GM12801 (cell line): ENCODE data around the gene OR5F1.

Experiments used
- TF ChIP-seq, protein P1 (sequence below): IDR thresholded peaks from one replicate; pipeline ENCODE4 v1.5.1; 2011; ENCODE audit warnings: control low read depth; ENCODE audit not compliant: insufficient read length; ENCODE audit errors: extremely low read depth

The OR5F1 gene

DNA sequence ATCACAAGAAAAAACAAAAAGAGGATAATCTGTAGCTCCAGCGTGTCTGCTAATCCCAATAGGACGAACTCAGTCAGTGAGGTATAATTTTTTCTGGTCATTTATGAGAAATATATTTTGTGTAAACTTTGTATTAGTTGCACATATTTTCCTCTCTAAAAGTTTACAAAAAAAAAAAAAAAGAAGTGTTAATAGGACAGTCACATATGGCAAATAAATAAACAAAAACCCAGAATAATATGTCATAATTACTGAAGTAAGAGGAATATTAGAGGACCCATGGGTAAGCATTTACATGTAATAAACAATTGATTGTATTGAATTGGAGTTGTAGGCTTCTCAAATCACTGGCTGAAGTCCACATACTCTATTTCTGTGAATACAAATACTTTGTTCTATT, at the start of gene OR5F1:
TSS of gene OR5F1 (minus strand) at position 101 of the 400 bp plus-strand sequence. CDS start at position 101, 0 bp downstream.
- TF ChIP-seq, protein P1, sequence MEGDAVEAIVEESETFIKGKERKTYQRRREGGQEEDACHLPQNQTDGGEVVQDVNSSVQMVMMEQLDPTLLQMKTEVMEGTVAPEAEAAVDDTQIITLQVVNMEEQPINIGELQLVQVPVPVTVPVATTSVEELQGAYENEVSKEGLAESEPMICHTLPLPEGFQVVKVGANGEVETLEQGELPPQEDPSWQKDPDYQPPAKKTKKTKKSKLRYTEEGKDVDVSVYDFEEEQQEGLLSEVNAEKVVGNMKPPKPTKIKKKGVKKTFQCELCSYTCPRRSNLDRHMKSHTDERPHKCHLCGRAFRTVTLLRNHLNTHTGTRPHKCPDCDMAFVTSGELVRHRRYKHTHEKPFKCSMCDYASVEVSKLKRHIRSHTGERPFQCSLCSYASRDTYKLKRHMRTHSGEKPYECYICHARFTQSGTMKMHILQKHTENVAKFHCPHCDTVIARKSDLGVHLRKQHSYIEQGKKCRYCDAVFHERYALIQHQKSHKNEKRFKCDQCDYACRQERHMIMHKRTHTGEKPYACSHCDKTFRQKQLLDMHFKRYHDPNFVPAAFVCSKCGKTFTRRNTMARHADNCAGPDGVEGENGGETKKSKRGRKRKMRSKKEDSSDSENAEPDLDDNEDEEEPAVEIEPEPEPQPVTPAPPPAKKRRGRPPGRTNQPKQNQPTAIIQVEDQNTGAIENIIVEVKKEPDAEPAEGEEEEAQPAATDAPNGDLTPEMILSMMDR, result no peak

DNA sequence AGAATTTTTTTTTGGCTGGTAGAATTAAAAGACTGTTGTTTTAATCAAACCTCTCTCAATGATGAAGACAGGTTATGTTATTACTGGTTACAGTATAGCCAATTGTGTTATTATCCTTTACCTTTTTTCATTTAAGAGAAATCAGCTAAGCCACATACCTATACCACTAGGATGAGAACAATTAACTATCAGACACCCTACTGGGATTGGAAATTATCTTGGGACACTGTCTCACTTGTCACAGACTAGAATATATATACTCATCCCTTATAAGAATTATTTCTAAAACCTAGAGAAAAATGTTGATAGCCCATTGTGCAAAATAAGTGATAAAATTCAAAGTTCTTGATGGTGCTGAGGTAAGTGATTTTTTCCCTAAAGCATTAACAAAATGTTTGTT, 32.9 kb upstream of the OR5F1 start, which contains the start of gene OR5AS1:
TSS of gene OR5AS1 (plus strand) at position 301 of the 400 bp plus-strand sequence. CDS start 2,765 bp downstream, outside the sequence.
- TF ChIP-seq, protein P1, result no peak

DNA sequence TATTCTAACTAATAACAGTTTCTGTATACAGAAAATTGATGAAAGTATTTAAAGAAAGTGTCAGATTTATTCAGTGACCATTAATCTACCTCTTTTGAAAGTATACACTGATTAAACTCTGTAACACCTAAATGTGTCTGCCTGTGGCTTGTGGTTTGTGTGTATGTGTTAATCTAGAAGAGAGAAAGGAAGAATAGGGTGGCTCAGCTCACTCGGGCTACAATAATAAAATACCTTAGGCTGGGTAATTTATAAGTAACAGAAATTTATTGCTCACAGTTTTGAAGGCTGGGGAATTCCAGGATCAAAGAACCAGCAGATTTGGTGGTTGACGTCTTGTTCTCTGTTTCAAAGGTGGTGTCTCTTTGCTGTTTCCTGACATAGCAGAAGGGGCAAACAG, 19.4 kb upstream of the OR5F1 start:
- TF ChIP-seq, protein P1, result no peak

DNA sequence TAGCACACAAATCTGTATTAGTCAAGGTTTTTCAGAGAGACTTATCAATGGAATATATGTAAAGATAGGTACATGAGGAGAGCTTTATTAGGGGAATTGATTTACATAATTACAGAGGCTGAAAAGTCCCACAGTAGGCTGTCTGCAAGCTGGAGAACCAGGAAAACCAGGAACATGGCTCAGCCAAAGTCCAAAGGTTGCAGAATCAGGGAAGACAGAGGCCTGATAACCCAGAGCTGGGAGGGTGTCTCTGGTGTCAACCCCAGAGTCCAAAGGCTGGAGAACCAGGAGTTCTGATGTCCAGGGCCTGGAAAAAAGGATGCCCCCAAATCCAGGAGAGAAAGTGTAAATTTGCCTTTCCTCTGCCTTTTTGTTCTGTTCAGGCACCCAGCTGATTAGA, 16.3 kb upstream of the OR5F1 start:
- TF ChIP-seq, protein P1, result no peak

DNA sequence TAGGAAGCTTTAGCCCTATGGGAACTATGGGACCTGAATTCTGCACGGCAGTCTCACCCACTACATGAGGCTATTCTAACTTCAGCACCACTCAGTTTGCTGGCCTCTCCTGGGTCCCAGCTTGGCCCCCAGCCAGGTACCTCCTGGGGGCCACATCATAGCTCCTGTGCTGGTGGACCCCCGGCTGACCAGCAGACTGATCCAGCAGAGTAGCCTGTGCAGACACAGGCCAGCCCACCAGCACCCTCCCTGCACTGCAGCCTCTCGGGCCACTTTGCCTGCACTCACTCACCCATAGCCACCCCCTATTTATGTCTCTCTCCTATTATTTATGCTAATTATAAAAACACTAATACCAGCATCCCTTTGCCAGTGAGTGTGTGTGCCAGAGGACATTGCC, 23.5 kb downstream of the OR5F1 start:
- TF ChIP-seq, protein P1, result no peak

DNA sequence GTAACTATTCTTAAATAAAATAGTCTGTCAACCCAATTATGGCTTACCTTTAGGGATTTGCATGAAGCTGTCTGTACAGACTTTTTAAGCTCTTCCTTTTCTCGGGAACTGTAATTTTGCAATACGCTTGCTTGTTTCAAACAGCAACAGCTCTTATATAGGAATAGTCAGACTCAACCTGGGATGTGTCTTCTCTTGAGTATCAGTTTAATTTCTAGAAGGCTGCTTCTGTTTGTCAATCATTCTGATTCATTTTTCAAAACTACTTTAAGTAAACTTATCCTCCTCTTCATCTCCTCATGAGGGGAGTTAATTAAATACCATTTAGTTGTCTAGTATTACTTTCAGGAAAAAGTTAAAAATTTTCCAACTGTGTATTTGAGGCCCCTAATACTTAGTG, 24.6 kb downstream of the OR5F1 start, which contains the start of gene OR10AG1:
TSS of gene OR10AG1 (minus strand) at position 101 of the 400 bp plus-strand sequence. CDS start at position 63, 38 bp downstream.
- TF ChIP-seq, protein P1, result no peak

DNA sequence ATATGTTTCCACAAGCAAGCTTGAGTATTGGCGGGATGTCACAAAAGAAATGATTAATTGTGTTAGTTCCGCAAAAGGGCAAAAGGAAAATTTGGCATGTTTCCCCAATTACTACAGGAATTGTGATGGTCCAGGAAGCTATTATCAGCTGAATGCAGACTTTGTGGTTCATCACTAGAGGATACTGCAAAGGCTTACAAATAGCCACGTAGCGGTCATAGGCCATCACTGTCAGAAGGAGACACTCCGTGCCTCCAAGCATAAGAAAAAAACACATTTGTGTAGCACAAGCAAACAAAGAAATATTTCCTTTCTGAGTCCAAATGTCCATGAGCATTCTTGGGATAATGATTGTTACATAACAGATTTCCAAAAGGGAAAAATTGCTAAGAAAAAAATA, 26.5 kb downstream of the OR5F1 start:
- TF ChIP-seq, protein P1, result no peak
